ENCODE measurements around the gene DRC1. TPM values are rescaled to one million over a fixed set of nuclear protein-coding genes. Genes with fewer than 3 reads are reported as not detected.

The DRC1 gene
- total RNA-seq, 4 donors from 2014 or later: not detected

DNA sequence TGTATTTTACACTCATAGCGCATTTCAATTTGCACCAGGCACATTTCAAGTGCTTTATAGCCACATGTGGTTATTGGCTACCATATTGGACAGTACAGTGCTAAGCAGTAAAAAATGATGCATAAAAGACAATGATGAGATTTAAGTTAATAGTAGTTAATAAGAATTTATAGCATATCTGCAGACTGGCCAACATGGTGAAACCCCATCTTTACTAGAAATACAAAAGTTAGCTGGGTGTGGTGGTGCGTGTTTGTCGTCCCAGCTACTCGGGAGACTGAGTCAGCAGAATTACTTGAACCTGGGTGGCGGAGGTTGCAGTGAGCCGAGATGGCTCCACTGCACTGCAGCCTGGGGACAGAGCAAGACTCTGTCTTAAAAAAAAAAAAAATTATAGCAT, 9.7 kb downstream of the DRC1 start:
- TF ChIP-seq, protein P1, sequence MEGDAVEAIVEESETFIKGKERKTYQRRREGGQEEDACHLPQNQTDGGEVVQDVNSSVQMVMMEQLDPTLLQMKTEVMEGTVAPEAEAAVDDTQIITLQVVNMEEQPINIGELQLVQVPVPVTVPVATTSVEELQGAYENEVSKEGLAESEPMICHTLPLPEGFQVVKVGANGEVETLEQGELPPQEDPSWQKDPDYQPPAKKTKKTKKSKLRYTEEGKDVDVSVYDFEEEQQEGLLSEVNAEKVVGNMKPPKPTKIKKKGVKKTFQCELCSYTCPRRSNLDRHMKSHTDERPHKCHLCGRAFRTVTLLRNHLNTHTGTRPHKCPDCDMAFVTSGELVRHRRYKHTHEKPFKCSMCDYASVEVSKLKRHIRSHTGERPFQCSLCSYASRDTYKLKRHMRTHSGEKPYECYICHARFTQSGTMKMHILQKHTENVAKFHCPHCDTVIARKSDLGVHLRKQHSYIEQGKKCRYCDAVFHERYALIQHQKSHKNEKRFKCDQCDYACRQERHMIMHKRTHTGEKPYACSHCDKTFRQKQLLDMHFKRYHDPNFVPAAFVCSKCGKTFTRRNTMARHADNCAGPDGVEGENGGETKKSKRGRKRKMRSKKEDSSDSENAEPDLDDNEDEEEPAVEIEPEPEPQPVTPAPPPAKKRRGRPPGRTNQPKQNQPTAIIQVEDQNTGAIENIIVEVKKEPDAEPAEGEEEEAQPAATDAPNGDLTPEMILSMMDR (IDR thresholded peaks at IDR 0.05): no peak
- TF ChIP-seq POLR2A (IDR thresholded peaks at IDR 0.05): no peak

DNA sequence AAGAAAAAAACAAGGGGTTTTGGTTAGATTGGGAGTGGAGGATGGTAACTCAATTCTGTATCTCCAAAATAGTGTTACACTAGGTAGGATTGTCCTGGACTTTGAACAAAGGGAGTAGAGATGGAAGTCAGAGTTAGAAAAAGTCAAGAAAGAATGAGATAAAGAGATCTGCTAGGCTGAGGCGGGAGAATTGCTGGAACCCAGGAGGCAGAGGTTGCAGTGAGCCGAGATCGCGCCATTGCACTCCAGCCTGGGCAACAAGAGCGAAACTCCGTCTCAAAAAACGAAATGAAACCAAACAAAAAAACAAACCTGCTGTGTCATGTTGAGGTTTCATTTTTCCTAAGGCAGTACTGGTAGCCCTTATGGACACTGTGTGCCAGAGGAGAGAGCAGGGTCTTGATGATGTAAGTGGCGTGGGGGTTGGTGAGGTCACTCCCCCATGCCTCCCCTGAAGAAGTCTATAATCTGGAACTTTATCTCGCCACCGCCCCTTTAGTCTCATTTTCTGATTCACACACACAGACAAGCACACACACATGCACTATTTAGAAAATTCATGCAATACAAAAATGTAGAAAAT, 10.5 kb downstream of the DRC1 start:
- peak overlapping the region; percentile 13 to 52 (median 17) for H3K4me3 ChIP-seq

More for the DNA sequence above, 9.7 kb downstream of the DRC1 start:
- H3K4me1 ChIP-seq: no peaks in the 10 kb centered on the region
- DNase-seq: no peak
- H3K4me3 ChIP-seq: no peak overlapping the region
- 86 to 92% methylated on average over 6 of the region's 6 CpGs for WGBS, 2 donors
- H3K36me3 ChIP-seq: no peaks in the 10 kb centered on the region
- intact Hi-C loops (cut with DNase I): no loop called here
- no peaks in the 10 kb centered on the region for H3K9me3 ChIP-seq
- peaks cover 0 to 16% (median 0%) of the 10 kb centered on the region in 4 donors for H3K27me3 ChIP-seq
- H3K27ac ChIP-seq: no peak overlapping the region

DNA sequence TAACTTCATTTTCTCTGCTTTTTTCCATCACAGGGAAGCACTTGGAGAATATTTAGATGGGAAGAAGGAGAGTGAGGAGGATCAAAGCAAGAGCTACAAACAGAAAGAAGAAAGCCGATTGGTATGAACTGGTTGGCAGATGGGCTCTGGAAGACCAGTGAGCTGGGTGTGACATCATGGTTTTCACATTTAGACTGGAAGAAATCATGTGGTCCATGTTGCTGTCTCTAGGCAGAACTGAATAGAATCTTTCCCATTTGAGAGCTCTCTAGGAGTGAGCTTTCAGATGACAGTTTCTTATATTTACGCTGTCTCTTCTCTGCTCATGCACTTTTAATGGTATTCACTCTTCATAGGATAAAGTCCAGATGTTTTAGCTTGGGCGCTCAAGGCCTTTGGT, 12.6 kb downstream of the DRC1 start:
- Histone ChIP-seq H3K27me3 (peaks cover 0 to 3% (median 0%) of the 10 kb centered on the region in 4 donors), H3K4me1 (no peaks in the 10 kb centered on the region), H3K36me3 (no peaks in the 10 kb centered on the region), H3K27ac (no peak overlapping the region), H3K9me3 (no peaks in the 10 kb centered on the region), H3K4me3 (no peak overlapping the region)
- 86 to 90% methylated on average over 3 of the region's 3 CpGs for WGBS, 2 donors
- no peak for DNase-seq
- TF ChIP-seq POLR2A (IDR thresholded peaks at IDR 0.05): no peak
- TF ChIP-seq, protein P1 (IDR thresholded peaks at IDR 0.05): no peak
- intact Hi-C loops (cut with DNase I): no loop called here

More for the DNA sequence above, 10.5 kb downstream of the DRC1 start:
- no peak for TF ChIP-seq POLR2A (IDR thresholded peaks at IDR 0.05)
- TF ChIP-seq, protein P1 (IDR thresholded peaks at IDR 0.05): no peak
- Histone ChIP-seq H3K27ac (no peak overlapping the region), H3K27me3 (peaks cover 0 to 16% (median 0%) of the 10 kb centered on the region in 4 donors), H3K9me3 (no peaks in the 10 kb centered on the region), H3K36me3 (no peaks in the 10 kb centered on the region), H3K4me1 (no peaks in the 10 kb centered on the region)
- WGBS, 2 donors: 30 to 40% methylated on average over 10 of the region's 10 CpGs
- no peak for DNase-seq
- intact Hi-C loops (cut with DNase I): no loop called here

DNA sequence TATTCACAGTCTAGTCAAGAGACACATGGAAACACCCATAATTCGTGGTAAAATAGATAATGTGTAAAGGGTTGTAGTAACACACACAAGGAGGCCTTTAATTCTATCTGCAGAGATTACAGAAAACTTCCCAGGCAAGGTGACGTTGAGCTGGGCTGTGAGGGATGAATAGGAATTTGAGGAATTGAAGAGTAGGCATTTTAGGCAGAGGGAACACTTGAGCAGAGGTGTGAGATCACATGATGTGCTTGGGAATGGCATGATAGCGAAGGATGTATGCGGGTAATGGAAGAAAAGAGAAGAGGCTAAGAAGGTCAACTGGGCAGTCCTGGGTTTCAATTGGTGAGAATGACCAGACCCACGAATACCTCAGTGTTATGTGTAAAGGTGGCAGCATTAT, 20.2 kb downstream of the DRC1 start:
- TF ChIP-seq, protein P1 (IDR thresholded peaks at IDR 0.05): no peak
- no peak for TF ChIP-seq POLR2A (IDR thresholded peaks at IDR 0.05)
- peaks cover 0 to 3% (median 0%) of the 10 kb centered on the region in 4 donors for H3K27me3 ChIP-seq
- 77 to 93% methylated on average over 5 of the region's 5 CpGs for WGBS, 2 donors
- intact Hi-C loops (cut with DNase I): no loop called here
- no peak for DNase-seq
- no peak overlapping the region for H3K4me3 ChIP-seq
- H3K27ac ChIP-seq: no peak overlapping the region
- no peaks in the 10 kb centered on the region for H3K9me3 ChIP-seq
- no peaks in the 10 kb centered on the region for H3K36me3 ChIP-seq
- no peaks in the 10 kb centered on the region for H3K4me1 ChIP-seq

DNA sequence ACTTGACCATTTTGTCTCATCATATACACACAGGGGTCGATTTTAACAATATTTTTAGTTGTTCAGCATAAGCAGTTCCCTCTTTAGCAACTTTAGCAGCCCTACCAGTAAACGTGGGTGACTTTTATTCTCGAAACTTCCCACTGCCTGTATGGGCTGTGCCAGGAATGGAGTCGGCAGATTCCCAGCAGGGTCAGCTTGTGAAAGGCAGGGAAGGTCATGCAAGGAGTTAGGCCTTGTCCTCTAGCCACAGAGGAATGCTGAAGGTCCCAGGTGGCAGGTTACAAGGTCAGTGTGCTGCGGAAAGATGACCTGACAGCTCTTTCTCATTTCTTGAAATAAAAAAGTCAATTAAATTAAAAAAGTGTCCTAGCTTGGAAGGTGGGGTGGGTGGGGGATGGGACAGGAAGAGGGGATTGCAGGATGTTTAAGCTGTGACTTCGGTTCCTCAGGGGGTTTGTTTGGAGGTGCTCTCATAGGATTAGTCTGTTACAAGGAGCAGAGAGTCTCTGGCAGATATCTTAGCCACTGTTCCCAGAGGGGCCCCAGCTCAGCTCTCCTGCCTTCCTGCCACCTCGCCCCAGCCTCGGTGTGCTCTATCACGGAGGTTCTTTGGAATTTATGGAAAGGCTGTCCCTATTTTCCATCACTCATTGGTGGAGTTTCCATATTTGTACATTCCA, 21.4 kb downstream of the DRC1 start:
- Histone ChIP-seq H3K36me3 (no peaks in the 10 kb centered on the region), H3K27me3 (peaks cover 0 to under 1% (median 0%) of the 10 kb centered on the region in 4 donors), H3K9me3 (no peaks in the 10 kb centered on the region), H3K4me1 (no peaks in the 10 kb centered on the region), H3K4me3 (no peak overlapping the region), H3K27ac (no peak overlapping the region)
- intact Hi-C loops (cut with DNase I): no loop called here
- TF ChIP-seq, protein P1 (IDR thresholded peaks at IDR 0.05): no peak
- TF ChIP-seq POLR2A (IDR thresholded peaks at IDR 0.05): no peak
- DNase-seq: no peak
- 57 to 67% methylated on average over 9 of the region's 9 CpGs for WGBS, 2 donors

All from esophagus squamous epithelium (tissue), 5 donors.